IMR-90 (cell line): ENCODE measurements around the gene ILDR2. TPM values are rescaled to one million over a fixed set of nuclear protein-coding genes. Genes with fewer than 3 reads are reported as not detected.

Experiments
- ATAC-seq: fragments of 200-7000 bp; cut with Tn5 transposase; 2 replicates; pipeline ENCODE4 v1.9.1; 2020; ENCODE audit warnings: low read depth, mild to moderate bottlenecking, moderate library complexity
- BruUV-seq: library from RNA; stranded (reverse); fragments of 400-500 nt; replicated peaks from 2 replicates; lab custom pipeline; 2021; lab: Mats Ljungman, UMichigan
- CTCF ChIA-PET: fragments of 300-600 bp; formaldehyde crosslinking; extraction: SDS; loops from one replicate; lab custom pipeline; 2021; ENCODE audit warnings: antibody characterized with exemption; lab: Yijun Ruan, JAX
- POLR2A ChIA-PET: fragments of 300-600 bp; sonication (Branson Sonifier 250); formaldehyde crosslinking; loops from one replicate; lab custom pipeline; 2022; ENCODE audit warnings: antibody characterized with exemption; ENCODE audit not compliant: unreplicated experiment; lab: Charles Lee
- DNase-seq: peaks from one replicate; pipeline ENCODE4 v3.0.0; 2013
- H2AFZ ChIP-seq: replicated peaks from 2 replicates; pipeline ENCODE3; 2013; ENCODE audit warnings: low read length, mild to moderate bottlenecking; ENCODE audit not compliant: poor library complexity
- H2AK5ac ChIP-seq: 2 replicates; pipeline ENCODE4 v1.6.1; 2013; ENCODE audit warnings: low read depth, low read length, inconsistent platforms
- H2AK9ac ChIP-seq: replicated peaks from 2 replicates; pipeline ENCODE3; 2013; ENCODE audit warnings: mild to moderate bottlenecking, low read depth, low read length, moderate library complexity; ENCODE audit not compliant: poor library complexity
- H2BK120ac ChIP-seq: 2 replicates; pipeline ENCODE4 v1.6.1; 2013; ENCODE audit warnings: low read depth, low read length, inconsistent platforms
- H2BK15ac ChIP-seq: 3 replicates; pipeline ENCODE4 v1.6.1; 2013; ENCODE audit warnings: low read depth, low read length, inconsistent platforms
- H2BK20ac ChIP-seq: 2 replicates; pipeline ENCODE4 v1.6.1; 2013; ENCODE audit warnings: low read depth, mild to moderate bottlenecking, inconsistent platforms, low read length, moderate library complexity
- H2BK5ac ChIP-seq: 2 replicates; pipeline ENCODE4 v1.6.1; 2013; ENCODE audit warnings: mild to moderate bottlenecking, low read depth, low read length, inconsistent platforms; ENCODE audit not compliant: poor library complexity, severe bottlenecking
- H3K14ac ChIP-seq: replicated peaks from 2 replicates; pipeline ENCODE4 v1.6.1; 2013; ENCODE audit warnings: low read depth, low read length, inconsistent platforms
- H3K18ac ChIP-seq: 2 replicates; pipeline ENCODE4 v1.6.1; 2013; ENCODE audit warnings: low read depth, low read length, control low read depth
- H3K23ac ChIP-seq: 2 replicates; pipeline ENCODE4 v1.6.1; 2013; ENCODE audit warnings: low read depth, low read length, inconsistent platforms
- H3K27ac ChIP-seq: 2 replicates; pipeline ENCODE4 v1.5.1; 2013; ENCODE audit warnings: mild to moderate bottlenecking, control low read depth, low read length; ENCODE audit not compliant: insufficient read depth
- H3K27me3 ChIP-seq: 2 replicates; pipeline ENCODE4 v1.6.1; 2013; ENCODE audit warnings: low read length; ENCODE audit not compliant: control insufficient read depth, insufficient read depth
- H3K36me3 ChIP-seq: 2 replicates; pipeline ENCODE4 v1.6.1; 2013; ENCODE audit warnings: low read length, mixed read lengths; ENCODE audit not compliant: control insufficient read depth, insufficient read depth
- H3K4ac ChIP-seq: 2 replicates; pipeline ENCODE4 v1.6.1; 2013; ENCODE audit warnings: low read depth, low read length, inconsistent platforms
- H3K4me1 ChIP-seq: 2 replicates; pipeline ENCODE4 v1.6.1; 2013; ENCODE audit warnings: low read length, mixed read lengths; ENCODE audit not compliant: control insufficient read depth, insufficient read depth
- H3K4me2 ChIP-seq: 2 replicates; pipeline ENCODE4 v1.6.1; 2013; ENCODE audit warnings: low read depth, mild to moderate bottlenecking, control low read depth, low read length, moderate library complexity
- H3K4me3 ChIP-seq: 2 replicates; pipeline ENCODE4 v1.5.1; 2013; ENCODE audit warnings: low read depth, mild to moderate bottlenecking, control low read depth, low read length, moderate library complexity; ENCODE audit not compliant: insufficient read depth
- H3K56ac ChIP-seq: 2 replicates; pipeline ENCODE4 v1.6.1; 2013; ENCODE audit warnings: low read length, inconsistent platforms; ENCODE audit not compliant: insufficient read depth; ENCODE audit errors: extremely low read depth
- H3K79me1 ChIP-seq, 2 experiments: 2 replicates each; pipeline ENCODE4 v1.6.1; 2013; ENCODE audit warnings: low read length in 2 of 2, inconsistent platforms in 1 of 2, low read depth in 1 of 2
- H3K9ac ChIP-seq: 2 replicates; pipeline ENCODE4 v1.6.1; 2013; ENCODE audit warnings: low read depth, low read length, control low read depth
- H3K9me1 ChIP-seq: 2 replicates; pipeline ENCODE4 v1.6.1; 2013; ENCODE audit warnings: low read length, inconsistent platforms; ENCODE audit not compliant: insufficient read depth
- H3K9me3 ChIP-seq: 2 replicates; pipeline ENCODE4 v1.6.1; 2013; ENCODE audit warnings: low read length; ENCODE audit not compliant: control insufficient read depth, insufficient read depth
- H4K20me1 ChIP-seq: 2 replicates; pipeline ENCODE4 v1.6.1; 2013; ENCODE audit warnings: low read length, inconsistent platforms; ENCODE audit not compliant: insufficient read depth
- H4K5ac ChIP-seq: 2 replicates; pipeline ENCODE4 v1.6.1; 2013; ENCODE audit warnings: mild to moderate bottlenecking, low read depth, low read length, control low read depth
- H4K8ac ChIP-seq, 2 experiments: 2 replicates each; pipeline ENCODE4 v1.6.1; 2013; ENCODE audit warnings: low read depth in 2 of 2, low read length in 2 of 2, control low read depth in 1 of 2, inconsistent platforms in 1 of 2
- H4K91ac ChIP-seq: 2 replicates; pipeline ENCODE4 v1.6.1; 2013; ENCODE audit warnings: low read depth, low read length, inconsistent platforms; ENCODE audit not compliant: insufficient read depth
- CHD1 ChIP-seq: IDR thresholded peaks from 2 replicates; pipeline ENCODE4 v1.6.1; 2012; ENCODE audit warnings: low read depth, low read length, improper control_type of control experiment
- CTCF ChIP-seq: conservative IDR thresholded peaks from 2 replicates; pipeline ENCODE4 v1.5.1; 2012; ENCODE audit warnings: mild to moderate bottlenecking, low read depth, low read length, improper control_type of control experiment
- ELK1 ChIP-seq: fragments of 150-350 bp; IDR thresholded peaks from 2 replicates; pipeline ENCODE4 v1.6.1; 2016; ENCODE audit warnings: low read depth, mild to moderate bottlenecking, low read length, moderate library complexity, borderline replicate concordance
- MAFK ChIP-seq: IDR thresholded peaks from 2 replicates; pipeline ENCODE4 v1.6.1; 2012; ENCODE audit warnings: low read depth, low read length, improper control_type of control experiment
- MXI1 ChIP-seq: IDR thresholded peaks from 2 replicates; pipeline ENCODE4 v1.6.1; 2012; ENCODE audit warnings: low read depth, mild to moderate bottlenecking, low read length, moderate library complexity, borderline replicate concordance
- NFE2L2 ChIP-seq: fragments of 150-350 bp; IDR thresholded peaks from 2 replicates; pipeline ENCODE4 v1.6.1; 2016; ENCODE audit warnings: low read depth, mild to moderate bottlenecking, low read length
- POLR2A ChIP-seq: IDR thresholded peaks from 2 replicates; pipeline ENCODE4 v1.6.1; 2012; ENCODE audit warnings: mild to moderate bottlenecking, low read depth, low read length
- RCOR1 ChIP-seq: IDR thresholded peaks from 2 replicates; pipeline ENCODE4 v1.6.1; 2012; ENCODE audit warnings: mild to moderate bottlenecking, low read length, improper control_type of control experiment; ENCODE audit not compliant: insufficient replicate concordance
- USF2 ChIP-seq: fragments of 150-350 bp; IDR thresholded peaks from 2 replicates; pipeline ENCODE4 v1.6.1; 2017; ENCODE audit warnings: mild to moderate bottlenecking, antibody characterized with exemption, low read length, low read depth
- WGBS, 2 experiments: methylation state at CpG; one replicate each; pipeline versions ENCODE4 v1.1.5 to v1.1.7; 2013; ENCODE audit warnings: missing lambda C conversion rate in 2 of 2; ENCODE audit not compliant: insufficient read length in 1 of 2; ENCODE audit errors: extremely low coverage in 2 of 2; 5-methylcytosine and 5-hydroxymethylcytosine counted together
- dilution Hi-C: fragments of 300-500 bp; cut with HindIII; formaldehyde crosslinking; loops from one replicate; pipeline ENCODE4 v1.14.3; 2018; ENCODE audit warnings: low sequenced_read_pairs; ENCODE audit not compliant: unreplicated experiment
- in situ Hi-C: fragments of 300-500 bp; cut with MboI; formaldehyde crosslinking; loops from 3 replicates; pipeline ENCODE4 v1.14.3; 2019; ENCODE audit warnings: low sequenced_read_pairs, inconsistent platforms, mixed read lengths
- intact Hi-C: fragments of 100-400 bp; cut with micrococcal nuclease; formaldehyde crosslinking; loops from 2 replicates; pipeline ENCODE4 v1.10.0; 2022
- polyA plus RNA-seq, 3 experiments: library from polyadenylated mRNA; depleted of rRNA; stranded (reverse); fragments of >200 nt; gene quantifications; 2 replicates each; pipeline ENCODE4 v1.2.3, GENCODE V29; 2012; ENCODE audit warnings: low replicate concordance in 1 of 3
- total RNA-seq: library from RNA; depleted of rRNA; stranded (reverse); fragments of >200 nt; gene quantifications from 2 replicates; pipeline ENCODE4 v1.2.3, GENCODE V29; 2012

Gene ILDR2
- total and polyA plus RNA-seq, 2 of the 4 experiments (the other 2 are of a cell fraction), result under 0.01 TPM; not detected in 1

- Histone ChIP-seq H3K14ac (no peak overlapping the region), H3K56ac (no peak overlapping the region), H2BK15ac (no peak overlapping the region), H3K4me3 (no peak overlapping the region), H2BK5ac (no peak overlapping the region), H3K4me1 (peaks cover 3% of the 10 kb centered on the region; the same call in 1 of the 2 replicates), H4K91ac (no peak overlapping the region), H3K9me1 (no peaks in the 10 kb centered on the region), H3K27me3 (no peaks in the 10 kb centered on the region; the same call in 1 of the 2 replicates), H4K8ac (no peak overlapping the region), H3K27ac (no peak overlapping the region), H2AK9ac (no peak overlapping the region), H3K36me3 (no peaks in the 10 kb centered on the region), H2BK120ac (no peak overlapping the region), H4K20me1 (no peaks in the 10 kb centered on the region), H3K4me2 (peak overlapping the region; percentile 24; the same call in 1 of the 2 replicates), H3K18ac (no peak overlapping the region), H2AFZ (no peak overlapping the region), H3K79me1 (no peaks in the 10 kb centered on the region), H2AK5ac (no peak overlapping the region), H4K5ac (no peak overlapping the region), H3K23ac (no peak overlapping the region), H3K9me3 (no peaks in the 10 kb centered on the region), H2BK20ac (no peak overlapping the region), H3K4ac (no peak overlapping the region), H3K9ac (no peak overlapping the region)
- WGBS, 2 experiments, result no CpG with 5 or more reads among the region's 3 CpGs
- no TSS peak for BruUV-seq
- ChIA-PET CTCF (interaction anchor here (1.1 to 1.4 kb wide), 3 partner anchors 10 to 154 kb away, joined by 3 read pairs; no protein-coding TSS in a partner anchor), POLR2A (no interaction called here)
- in situ Hi-C loops, result no loop called here
- ATAC-seq (peak; percentile 44), DNase-seq (peak; percentile 37)
- intact Hi-C loops, result loop anchor here (2.0 to 10.0 kb wide), 2 partner anchors 51 to 629 kb away; no protein-coding TSS in a partner anchor
- dilution Hi-C loops, result no loop called here
- TF ChIP-seq CTCF (no peak), ELK1 (no peak), MXI1 (no peak), MAFK (no peak), USF2 (no peak), CHD1 (no peak), NFE2L2 (no peak), RCOR1 (no peak), POLR2A (no peak)
Measured at GRCh38 chr1:166905900-166906299, 69.4 kb downstream of the ILDR2 start.
